GM12878 (cell line): Measurements from ENCODE around the gene ZDHHC19. TPM values are rescaled to one million over a fixed set of nuclear protein-coding genes. Genes with fewer than 3 reads are reported as not detected.
"Not testable (repeated sequence)": the region's sequence is repeated elsewhere in the genome, so short reads cannot be mapped to it uniquely, and the experiment has no call there.

Experiments
- ATAC-seq: fragments of 200-7000 bp; cut with Tn5 transposase; 3 replicates; pipeline ENCODE4 v1.9.1; 2020; ENCODE audit warnings: mild to moderate bottlenecking, moderate library complexity
- BruUV-seq: library from RNA; stranded (reverse); fragments of 400-500 nt; replicated peaks from 2 replicates; lab custom pipeline; 2021; lab: Mats Ljungman, UMichigan
- CTCF ChIA-PET: fragments of 300-600 bp; sonication (Branson Sonifier 250); formaldehyde crosslinking; extraction: SDS; loops from one replicate; lab custom pipeline; 2021; ENCODE audit warnings: inconsistent platforms; lab: Yijun Ruan, JAX
- POLR2A ChIA-PET: fragments of 350-600 bp; formaldehyde crosslinking; extraction: SDS; loops from one replicate; lab custom pipeline; 2021; ENCODE audit warnings: inconsistent platforms; lab: Charles Lee
- RAD21 ChIA-PET: fragments of 300-600 bp; sonication (Branson Sonifier 250); formaldehyde crosslinking; loops from one replicate; lab custom pipeline; 2023; ENCODE audit warnings: antibody characterized with exemption; ENCODE audit not compliant: unreplicated experiment; lab: Charles Lee
- SMC1A ChIA-PET: fragments of 300-600 bp; sonication (Branson Sonifier 250); formaldehyde crosslinking; loops from one replicate; lab custom pipeline; 2023; ENCODE audit not compliant: unreplicated experiment, uncharacterized antibody; lab: Charles Lee
- DNase-seq: peaks from one replicate; pipeline ENCODE4 v3.0.0-alpha.2; 2011; ENCODE audit warnings: low read depth, low spot score
- FAIRE-seq: peaks from 3 replicates; lab custom pipeline; 2011; peaks lifted over from hg19 to GRCh38; lab: Jason Lieb, UNC
- H2AFZ ChIP-seq: 2 replicates; pipeline ENCODE4 v1.6.0; 2011; ENCODE audit warnings: low read depth, low read length, control low read depth; ENCODE audit not compliant: control insufficient read depth
- H3K27ac ChIP-seq: 2 replicates; pipeline ENCODE4 v1.5.1; 2011; ENCODE audit warnings: control low read depth; ENCODE audit not compliant: control insufficient read depth, insufficient read depth
- H3K27me3 ChIP-seq, 2 experiments: replicated peaks in 1 of 2; 2 replicates each; pipeline versions ENCODE4 v1.6.0 to v1.6.1; 2011; ENCODE audit warnings: low read length in 1 of 2; ENCODE audit not compliant: control insufficient read depth in 2 of 2, insufficient read depth in 2 of 2
- H3K36me3 ChIP-seq, 2 experiments: 2 replicates each; pipeline ENCODE4 v1.5.1; 2011; ENCODE audit warnings: low read length in 1 of 2; ENCODE audit not compliant: control insufficient read depth in 2 of 2, insufficient read depth in 2 of 2
- H3K4me1 ChIP-seq: 2 replicates; pipeline ENCODE4 v1.6.1; 2011; ENCODE audit warnings: mild to moderate bottlenecking, low read length, moderate library complexity, mixed read lengths; ENCODE audit not compliant: control insufficient read depth, insufficient read depth
- H3K4me2 ChIP-seq: 2 replicates; pipeline ENCODE4 v1.6.0; 2011; ENCODE audit warnings: control low read depth; ENCODE audit not compliant: control insufficient read depth, insufficient read depth
- H3K4me3 ChIP-seq: fragments of 200-600 bp; sonication (generic); 2 replicates; pipeline ENCODE4 v1.5.1; 2016
- H3K79me2 ChIP-seq: 2 replicates; pipeline ENCODE4 v1.6.0; 2011; ENCODE audit warnings: low read length; ENCODE audit not compliant: control insufficient read depth, insufficient read depth
- H3K9ac ChIP-seq: 2 replicates; pipeline ENCODE4 v1.8.0; 2011; ENCODE audit warnings: low read length, control low read depth, mixed read lengths; ENCODE audit not compliant: control insufficient read depth, insufficient read depth
- H3K9me3 ChIP-seq: replicated peaks from 3 replicates; pipeline ENCODE4 v1.5.1; 2011; ENCODE audit warnings: mild to moderate bottlenecking, low read length; ENCODE audit not compliant: control insufficient read depth, insufficient read depth
- H4K20me1 ChIP-seq: 2 replicates; pipeline ENCODE4 v1.6.0; 2011; ENCODE audit not compliant: control insufficient read depth, insufficient read depth
- BACH1 ChIP-seq: fragments of 450-650 bp; IDR thresholded peaks from 2 replicates; pipeline ENCODE4 v1.6.1; 2017; ENCODE audit warnings: mild to moderate bottlenecking, borderline replicate concordance
- CTCF ChIP-seq, 3 experiments: IDR thresholded peaks in 2 of 3; conservative IDR thresholded peaks in 1 of 3; 2 replicates each; pipeline ENCODE4 v1.5.1; 2011; ENCODE audit warnings: low read depth in 3 of 3, low read length in 3 of 3, mild to moderate bottlenecking in 3 of 3, control low read depth in 2 of 3, moderate library complexity in 2 of 3, inconsistent platforms in 1 of 3, mixed read lengths in 1 of 3; ENCODE audit not compliant: control insufficient read depth in 2 of 3, insufficient read depth in 1 of 3; ENCODE audit errors: extremely low read depth in 1 of 3
- DPF2 ChIP-seq: fragments of 450-650 bp; IDR thresholded peaks from 2 replicates; pipeline ENCODE4 v1.6.1; 2017; ENCODE audit warnings: mild to moderate bottlenecking
- FOXM1 ChIP-seq: IDR thresholded peaks from 2 replicates; pipeline ENCODE4 v1.6.1; 2012; ENCODE audit warnings: low read depth, mild to moderate bottlenecking, inconsistent platforms, low read length, moderate library complexity
- TCF12 ChIP-seq: IDR thresholded peaks from 2 replicates; pipeline ENCODE4 v1.6.1; 2011; ENCODE audit warnings: low read depth, mild to moderate bottlenecking, low read length
- ZNF217 ChIP-seq: fragments of 450-650 bp; IDR thresholded peaks from 2 replicates; pipeline ENCODE4 v1.6.1; 2017; ENCODE audit warnings: antibody characterized with exemption, mild to moderate bottlenecking
- WGBS: methylation state at CpG from one replicate; pipeline ENCODE4 v1.1.6; 2016; ENCODE audit warnings: low lambda C conversion rate; ENCODE audit not compliant: insufficient replicate concordance, insufficient coverage; ENCODE audit errors: missing lambda C conversion rate; 5-methylcytosine and 5-hydroxymethylcytosine counted together
- in situ Hi-C: fragments of 300-500 bp; cut with MboI; formaldehyde crosslinking; loops from 9 replicates; pipeline ENCODE4 v1.14.3; 2018; ENCODE audit warnings: mixed read lengths
- intact Hi-C: fragments of 100-400 bp; cut with micrococcal nuclease; formaldehyde crosslinking; loops from one replicate; pipeline ENCODE4 v1.14.2; 2022; ENCODE audit not compliant: unreplicated experiment
- polyA plus RNA-seq, 11 experiments: library from polyadenylated mRNA; depleted of rRNA in 4 of 11; unstranded in 6 of 11; stranded (reverse) in 5 of 11; fragments of >200 nt; fragmentation: Nextera tagmentation in 4 of 11; fragmentation: Illumina TruSeq in 1 of 11; extraction: Ambion mirVana in 4 of 11; extraction: Trizol in 1 of 11; gene quantifications; 1 replicate in 1 of 11; 2 replicates in 10 of 11; pipeline versions ENCODE4 v1.2.1 to v1.2.3, GENCODE V29; 2011 to 2016; ENCODE audit warnings: inconsistent platforms in 2 of 11, missing spikeins in 2 of 11, low read depth in 1 of 11
- total RNA-seq, 4 experiments: library from RNA; depleted of rRNA in 3 of 4; stranded (reverse); fragments of >200 nt in 3 of 4; fragmentation: Illumina TruSeq in 1 of 4; extraction: Trizol in 1 of 4; gene quantifications; 2 replicates each; pipeline versions ENCODE4 v1.2.1 to v1.2.3, GENCODE V29; 2013 to 2021

Gene ZDHHC19
- total and polyA plus RNA-seq, 10 of the 15 experiments (the other 5 are each of a cell fraction or from before 2014, with no cell fraction given), result 0.26 TPM; not detected in 9

GRCh38 chr3:196207159-196207832, 3.9 kb downstream of the ZDHHC19 start (continued):
- no peak for TF ChIP-seq BACH1
- no peak for TF ChIP-seq DPF2
- no peak for TF ChIP-seq ZNF217
- no peak for TF ChIP-seq FOXM1
- no peak for TF ChIP-seq TCF12

DNA sequence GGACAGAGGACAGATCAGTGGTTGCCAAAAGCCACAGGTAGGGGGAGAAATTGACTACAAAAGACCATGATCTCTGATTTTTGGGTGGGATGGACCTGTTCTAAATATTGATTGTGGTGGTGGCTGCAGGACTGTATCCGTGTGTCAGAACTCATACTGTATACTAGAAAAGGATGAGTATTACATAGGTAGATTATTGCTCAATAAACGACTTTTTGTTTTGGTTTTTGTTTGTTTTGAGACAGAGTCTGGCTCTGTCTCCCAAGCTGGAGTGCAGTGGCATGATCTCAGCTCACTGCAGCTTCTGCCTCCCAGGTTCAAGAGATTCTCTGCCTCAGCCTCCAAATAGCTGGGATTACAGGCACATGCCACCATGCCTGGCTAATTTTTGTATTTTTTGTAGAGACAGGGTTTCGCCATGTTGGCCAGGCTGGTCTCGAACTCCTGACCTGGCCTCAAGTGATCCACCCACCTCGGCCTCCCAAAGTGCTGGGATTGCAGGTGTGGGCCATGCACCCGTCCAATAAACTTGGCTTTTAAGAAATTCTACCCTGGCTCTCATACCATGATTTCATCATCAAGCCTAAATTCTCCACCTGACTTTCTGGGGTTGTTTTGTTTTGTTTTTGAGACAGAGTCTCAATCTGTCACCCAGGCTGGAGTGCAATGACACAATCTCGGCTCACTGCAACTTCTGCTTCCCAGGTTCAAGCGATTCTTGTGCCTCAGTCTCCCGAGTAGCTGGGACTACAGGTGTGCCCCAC, 5.6 kb downstream of the ZDHHC19 start:
- H3K79me2 ChIP-seq, H2AFZ ChIP-seq, BruUV-seq, DNase-seq, H3K4me1 ChIP-seq, H3K27ac ChIP-seq, H3K4me3 ChIP-seq, RAD21 ChIA-PET, in situ Hi-C loops, intact Hi-C loops, H3K9me3 ChIP-seq, H3K9ac ChIP-seq, H3K27me3 ChIP-seq, POLR2A ChIA-PET, H3K4me2 ChIP-seq, H4K20me1 ChIP-seq, H3K36me3 ChIP-seq: not testable (repeated sequence)
- peak in 1 of 3 experiments; percentile 20; a peak in 1 of 6 replicates for TF ChIP-seq CTCF (IDR thresholded peaks at IDR 0.05 in 2 of 3, conservative IDR thresholded peaks at IDR 0.05 in 1 of 3; ENCODE audit: control insufficient read depth in 2 of 3, extremely low read depth in 1 of 3, insufficient read depth in 1 of 3, low read depth in 3 of 3, low read length in 3 of 3)
- FAIRE-seq (peak; percentile 68), ATAC-seq (peak; percentile 35; the same call in 2 of the 3 replicates)
- CTCF ChIA-PET, result interaction anchor here (0.6 to 2.2 kb wide), 2 partner anchors 43 to 313 kb away, joined by 4 to 8 read pairs; no protein-coding TSS in a partner anchor
- 40% methylated on average over 9 of the region's 9 CpGs for WGBS
- SMC1A ChIA-PET, result interaction anchor here (1.5 kb wide), 1 partner anchor 13 kb away, joined by 3 read pairs; no protein-coding TSS in a partner anchor
